Lower lobe of right lung (tissue), 2 donors: Measurements from ENCODE around the gene OR13C9. TPM values are rescaled to one million over a fixed set of nuclear protein-coding genes. Genes with fewer than 3 reads are reported as not detected.

ENCODE experiments used
- ATAC-seq, 2 donors: fragments of 200-7000 bp; cut with Tn5 transposase; one replicate each; pipeline ENCODE4 v1.9.1; 2020 to 2022; ENCODE audit warnings: mild to moderate bottlenecking in 2 of 2, moderate library complexity in 2 of 2
- DNase-seq: peaks from one replicate; pipeline ENCODE4 v3.0.0-alpha.2; 2020
- H3K27ac ChIP-seq: fragments of 200-600 bp; one replicate; pipeline ENCODE4 v1.8.0; 2022
- H3K27me3 ChIP-seq: fragments of 200-600 bp; one replicate; pipeline ENCODE4 v1.8.0; 2022; ENCODE audit warnings: low read depth
- H3K36me3 ChIP-seq: fragments of 200-600 bp; one replicate; pipeline ENCODE4 v1.8.0; 2022; ENCODE audit warnings: mild to moderate bottlenecking
- H3K4me1 ChIP-seq: fragments of 200-600 bp; one replicate; pipeline ENCODE4 v1.8.0; 2022
- H3K4me3 ChIP-seq: fragments of 200-600 bp; one replicate; pipeline ENCODE4 v1.8.0; 2022; ENCODE audit warnings: mild to moderate bottlenecking
- H3K9me3 ChIP-seq: fragments of 200-600 bp; one replicate; pipeline ENCODE4 v1.8.0; 2022
- intact Hi-C: fragments of 100-400 bp; cut with DNase I; formaldehyde crosslinking; loops from one replicate; pipeline ENCODE4 v1.11.0; 2022
- total RNA-seq: library from RNA; stranded (reverse); fragmentation: NEBNext Ultra II Directional; extraction: Animal tissue kit (Norgen Biotek cat#: 25700); gene quantifications from one replicate; pipeline ENCODE4 v1.2.1, GENCODE V29; 2021
- TF ChIP-seq, protein P1 (sequence below): fragments of 200-600 bp; IDR thresholded peaks from one replicate; pipeline ENCODE4 v1.8.0; 2022; ENCODE audit warnings: antibody characterized with exemption, mild to moderate bottlenecking
- donor health status: DM: no; HTN: yes; CAD: no; lungs with severe emphysema.

The OR13C9 gene
- total RNA-seq, 1 donor from 2014 or later, result not detected

DNA sequence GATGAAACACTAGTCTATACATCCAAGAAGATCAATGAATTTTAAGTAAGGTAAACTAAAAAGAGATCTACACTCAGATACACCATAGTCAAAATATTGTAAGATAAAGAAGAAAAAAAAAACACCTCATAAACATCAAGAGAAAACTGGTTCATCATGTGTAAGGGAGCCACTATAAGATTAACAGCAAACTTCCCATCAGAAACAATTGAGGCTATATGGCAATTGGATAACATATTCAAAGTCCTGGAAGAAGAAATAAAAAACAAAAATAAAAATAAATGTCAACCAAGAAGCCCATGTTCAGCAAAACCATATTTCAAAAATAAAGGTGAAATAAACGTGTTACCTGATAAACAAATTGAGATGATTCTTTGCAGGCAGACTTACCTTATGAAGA, 45.4 kb downstream of the OR13C9 start:
- DNase-seq (no peak), ATAC-seq (no peak)
- Histone ChIP-seq H3K4me1 (no peaks in the 10 kb centered on the region), H3K27me3 (no peaks in the 10 kb centered on the region), H3K36me3 (no peaks in the 10 kb centered on the region), H3K9me3 (no peaks in the 10 kb centered on the region), H3K27ac (no peak overlapping the region), H3K4me3 (no peak overlapping the region)
- TF ChIP-seq, protein P1, sequence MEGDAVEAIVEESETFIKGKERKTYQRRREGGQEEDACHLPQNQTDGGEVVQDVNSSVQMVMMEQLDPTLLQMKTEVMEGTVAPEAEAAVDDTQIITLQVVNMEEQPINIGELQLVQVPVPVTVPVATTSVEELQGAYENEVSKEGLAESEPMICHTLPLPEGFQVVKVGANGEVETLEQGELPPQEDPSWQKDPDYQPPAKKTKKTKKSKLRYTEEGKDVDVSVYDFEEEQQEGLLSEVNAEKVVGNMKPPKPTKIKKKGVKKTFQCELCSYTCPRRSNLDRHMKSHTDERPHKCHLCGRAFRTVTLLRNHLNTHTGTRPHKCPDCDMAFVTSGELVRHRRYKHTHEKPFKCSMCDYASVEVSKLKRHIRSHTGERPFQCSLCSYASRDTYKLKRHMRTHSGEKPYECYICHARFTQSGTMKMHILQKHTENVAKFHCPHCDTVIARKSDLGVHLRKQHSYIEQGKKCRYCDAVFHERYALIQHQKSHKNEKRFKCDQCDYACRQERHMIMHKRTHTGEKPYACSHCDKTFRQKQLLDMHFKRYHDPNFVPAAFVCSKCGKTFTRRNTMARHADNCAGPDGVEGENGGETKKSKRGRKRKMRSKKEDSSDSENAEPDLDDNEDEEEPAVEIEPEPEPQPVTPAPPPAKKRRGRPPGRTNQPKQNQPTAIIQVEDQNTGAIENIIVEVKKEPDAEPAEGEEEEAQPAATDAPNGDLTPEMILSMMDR, result no peak
- intact Hi-C loops, result no loop called here

DNA sequence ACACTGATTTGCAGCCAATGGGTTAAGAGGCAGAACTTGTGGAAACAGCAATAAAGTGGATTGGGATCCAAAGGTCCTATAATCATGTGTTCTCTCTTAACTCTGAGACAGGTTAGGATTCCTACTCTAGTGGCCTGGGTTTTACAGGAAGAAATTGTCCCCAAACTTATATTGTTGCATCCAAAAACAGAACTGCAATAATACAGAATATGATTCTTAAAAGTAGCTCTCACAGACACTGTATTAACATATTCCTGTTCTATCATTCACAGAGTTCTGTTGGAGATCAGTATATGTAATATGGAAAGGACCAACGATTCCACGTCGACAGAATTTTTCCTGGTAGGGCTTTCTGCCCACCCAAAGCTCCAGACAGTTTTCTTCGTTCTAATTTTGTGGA, 49.1 kb downstream of the OR13C9 start, which contains the start of gene OR13C8:
TSS of gene OR13C8 (plus strand) at position 301 of the 400 bp plus-strand sequence. CDS start at position 301, 0 bp downstream.
- Histone ChIP-seq H3K27ac (no peak within 1 kb of the TSS), H3K36me3 (no peaks in the 10 kb centered on the region), H3K4me1 (no peaks in the 10 kb centered on the region), H3K9me3 (no peaks in the 10 kb centered on the region), H3K27me3 (no peaks in the 10 kb centered on the region), H3K4me3 (no peak within 1 kb of the TSS)
- ATAC-seq (no peak), DNase-seq (no peak)
- intact Hi-C loops, result no loop called here
- TF ChIP-seq, protein P1, result no peak

Other genes with a start within 250 kb of the OR13C9 start
- gene OR13F1, start 113.9 kb downstream of the OR13C9 start, total RNA-seq, result not detected
- gene OR13C4, start 91.0 kb downstream of the OR13C9 start, total RNA-seq, result not detected
- gene OR13C3, start 81.3 kb downstream of the OR13C9 start, total RNA-seq, result not detected
- not detected for gene OR13C8, start 49.0 kb downstream of the OR13C9 start, total RNA-seq
- gene OR13C5, start 18.8 kb downstream of the OR13C9 start, total RNA-seq, result not detected
- not detected for gene OR13C2, start 12.6 kb downstream of the OR13C9 start, total RNA-seq
- not detected for gene OR13D1, start 76.3 kb upstream of the OR13C9 start, total RNA-seq
- 25.6 TPM for gene NIPSNAP3A, start 129.5 kb upstream of the OR13C9 start, total RNA-seq
- gene NIPSNAP3B, start 145.9 kb upstream of the OR13C9 start, total RNA-seq, result 2.5 TPM